ENCODE measurements around the gene KCNIP1.

The KCNIP1 gene

GRCh38 chr5:170711300-170711699, 207.5 kb downstream of the KCNIP1 start:
- DNase-seq: no peak
- TF ChIP-seq POLR2A (IDR thresholded peaks at IDR 0.05; ENCODE audit: low read length) (no peak), GATA1 (IDR thresholded peaks at IDR 0.05; ENCODE audit: low read depth, low read length) (no peak)

- no peak for DNase-seq
- TF ChIP-seq GATA1 (IDR thresholded peaks at IDR 0.05; ENCODE audit: low read depth, low read length) (no peak), POLR2A (IDR thresholded peaks at IDR 0.05; ENCODE audit: low read length) (no peak)
Observed at GRCh38 chr5:170715141-170715540, 211.3 kb downstream of the KCNIP1 start.

DNA sequence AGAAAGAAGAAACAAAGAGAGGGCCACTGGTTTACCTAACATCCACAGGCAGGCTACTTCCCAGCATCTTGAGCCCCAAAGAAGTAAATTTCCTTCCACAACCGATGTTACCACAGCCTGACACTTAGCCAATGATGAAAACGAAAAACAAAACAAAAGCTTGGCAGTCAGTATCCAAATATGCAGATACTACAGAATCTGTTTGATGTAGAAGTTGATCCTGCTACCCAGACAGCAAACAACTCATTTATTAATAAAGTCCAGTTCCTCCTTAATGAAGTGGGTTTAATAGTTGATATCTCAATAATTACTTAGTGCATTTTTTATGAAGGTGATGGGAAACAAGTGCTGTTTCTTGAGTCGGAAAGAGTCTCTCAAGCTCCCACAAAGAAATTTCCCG, 212.6 kb downstream of the KCNIP1 start:
- no peak for DNase-seq
- TF ChIP-seq POLR2A (IDR thresholded peaks at IDR 0.05; ENCODE audit: low read length) (no peak), GATA1 (IDR thresholded peaks at IDR 0.05; ENCODE audit: low read depth, low read length) (no peak)

DNA sequence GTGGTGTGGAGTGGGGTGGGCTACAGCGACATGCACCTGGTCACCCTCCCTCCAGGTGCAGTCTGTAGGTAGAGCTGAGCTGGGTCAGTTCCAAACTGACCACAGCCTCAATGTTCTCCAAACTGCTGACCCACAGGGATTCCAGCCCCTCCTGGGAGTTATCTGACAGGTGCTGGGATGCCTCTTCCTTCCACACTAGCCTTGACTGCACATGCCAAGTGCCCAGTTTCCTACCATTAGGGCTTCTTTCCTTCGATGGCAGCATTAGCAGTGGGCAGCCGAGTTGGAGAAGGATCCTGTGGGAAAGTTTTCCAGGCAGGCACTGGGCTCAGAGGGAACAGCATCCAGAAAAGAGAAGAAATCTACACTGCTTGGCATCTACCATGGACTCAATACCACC, 215.7 kb downstream of the KCNIP1 start:
- TF ChIP-seq POLR2A (IDR thresholded peaks at IDR 0.05; ENCODE audit: low read length) (no peak), GATA1 (IDR thresholded peaks at IDR 0.05; ENCODE audit: low read depth, low read length) (no peak)
- DNase-seq: no peak

GRCh38 chr5:170720179-170720578, 216.4 kb downstream of the KCNIP1 start:
- TF ChIP-seq GATA1 (IDR thresholded peaks at IDR 0.05; ENCODE audit: low read depth, low read length): no peak
- TF ChIP-seq POLR2A (IDR thresholded peaks at IDR 0.05; ENCODE audit: low read length): no peak
- DNase-seq: no peak

GRCh38 chr5:170720984-170721383, 217.2 kb downstream of the KCNIP1 start:
- no peak for DNase-seq
- TF ChIP-seq POLR2A (IDR thresholded peaks at IDR 0.05; ENCODE audit: low read length): no peak
- no peak for TF ChIP-seq GATA1 (IDR thresholded peaks at IDR 0.05; ENCODE audit: low read depth, low read length)

GRCh38 chr5:170721681-170722080, 217.9 kb downstream of the KCNIP1 start:
- TF ChIP-seq GATA1 (IDR thresholded peaks at IDR 0.05; ENCODE audit: low read depth, low read length): no peak
- no peak for TF ChIP-seq POLR2A (IDR thresholded peaks at IDR 0.05; ENCODE audit: low read length)
- no peak for DNase-seq

DNA sequence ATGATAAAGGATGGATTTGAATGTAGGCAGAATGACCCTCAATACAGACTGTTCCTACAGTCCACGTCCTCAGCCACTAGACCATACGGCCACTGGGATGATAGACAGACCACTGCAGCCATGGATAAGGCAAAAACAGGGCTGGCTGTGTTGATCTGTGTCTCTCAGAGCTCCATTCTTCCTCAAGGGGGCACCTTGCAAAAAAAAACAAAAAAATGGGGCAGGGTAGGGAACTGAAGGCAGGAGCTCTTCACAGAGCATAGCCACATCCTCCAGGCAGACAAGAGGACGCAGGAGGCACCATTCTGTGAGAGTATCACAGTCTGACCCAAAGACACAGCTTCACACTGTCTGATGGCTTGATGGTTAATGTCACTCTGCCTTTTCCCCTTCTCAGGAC, 218.5 kb downstream of the KCNIP1 start:
- no peak for DNase-seq
- TF ChIP-seq POLR2A (IDR thresholded peaks at IDR 0.05; ENCODE audit: low read length) (no peak), GATA1 (IDR thresholded peaks at IDR 0.05; ENCODE audit: low read depth, low read length) (no peak)

DNA sequence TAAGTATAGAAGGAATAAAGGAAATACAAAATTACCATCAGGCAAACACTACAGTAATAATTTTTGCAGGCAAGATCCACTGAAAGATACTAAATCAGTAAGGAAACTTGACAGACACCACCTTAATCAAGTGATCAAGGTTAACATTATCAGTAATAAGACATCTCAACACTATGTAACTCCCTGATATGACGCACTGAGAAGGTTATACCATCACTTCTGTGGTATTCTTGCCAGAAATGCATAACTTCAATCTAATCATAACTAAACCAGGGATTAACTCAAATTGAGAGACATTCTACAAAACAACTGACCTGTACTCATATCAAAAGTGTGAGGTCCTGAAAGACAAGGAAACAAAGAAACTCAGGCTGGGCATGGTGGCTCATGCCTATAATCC, 227.2 kb downstream of the KCNIP1 start:
- DNase-seq: no peak
- TF ChIP-seq POLR2A (IDR thresholded peaks at IDR 0.05; ENCODE audit: low read length): no peak
- TF ChIP-seq GATA1 (IDR thresholded peaks at IDR 0.05; ENCODE audit: low read depth, low read length): no peak

DNA sequence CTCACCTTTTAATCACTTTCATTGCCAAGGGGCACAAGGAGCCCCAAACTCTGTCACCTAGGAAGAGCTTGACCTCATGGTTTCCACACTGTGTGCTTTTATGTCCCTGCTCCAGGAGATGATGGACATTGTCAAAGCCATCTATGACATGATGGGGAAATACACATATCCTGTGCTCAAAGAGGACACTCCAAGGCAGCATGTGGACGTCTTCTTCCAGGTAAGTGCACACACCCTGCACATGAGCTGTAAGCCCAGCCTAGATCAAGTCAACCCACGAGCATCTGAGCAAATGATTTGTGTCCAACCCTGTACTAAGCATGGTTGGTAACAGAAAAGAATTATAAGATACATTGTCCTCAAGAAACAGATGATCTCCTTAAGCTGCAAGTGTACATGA, 228.9 kb downstream of the KCNIP1 start:
- no peak for DNase-seq
- TF ChIP-seq GATA1 (IDR thresholded peaks at IDR 0.05; ENCODE audit: low read depth, low read length) (no peak), POLR2A (IDR thresholded peaks at IDR 0.05; ENCODE audit: low read length) (no peak)

GRCh38 chr5:170736966-170737365, 233.1 kb downstream of the KCNIP1 start:
- TF ChIP-seq POLR2A (IDR thresholded peaks at IDR 0.05; ENCODE audit: low read length) (no peak), GATA1 (IDR thresholded peaks at IDR 0.05; ENCODE audit: low read depth, low read length) (no peak)
- no peak for DNase-seq

GRCh38 chr5:170737591-170737990, 233.8 kb downstream of the KCNIP1 start:
- DNase-seq: no peak
- TF ChIP-seq GATA1 (IDR thresholded peaks at IDR 0.05; ENCODE audit: low read depth, low read length): no peak
- TF ChIP-seq POLR2A (IDR thresholded peaks at IDR 0.05; ENCODE audit: low read length): no peak

DNA sequence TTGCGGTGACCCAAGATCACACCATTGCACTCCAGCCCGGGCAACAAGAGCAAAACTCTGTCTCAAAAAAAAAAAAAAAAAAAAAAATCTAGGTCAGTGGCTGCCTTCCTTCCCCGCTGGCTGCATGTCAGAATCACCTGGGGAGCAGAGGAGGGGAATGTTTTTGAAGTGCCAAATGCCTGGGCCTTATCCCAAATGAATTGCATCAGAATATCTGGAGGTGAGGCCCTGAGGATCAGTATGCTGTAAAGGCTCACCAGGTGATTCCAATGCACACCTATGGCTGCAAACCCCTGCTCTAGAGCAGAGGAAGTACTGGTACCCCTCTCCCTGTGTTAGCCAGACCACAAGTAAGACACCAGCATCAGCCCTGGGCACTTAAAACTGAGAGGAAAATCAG, 235.0 kb downstream of the KCNIP1 start:
- no peak for TF ChIP-seq GATA1 (IDR thresholded peaks at IDR 0.05; ENCODE audit: low read depth, low read length)
- no peak for TF ChIP-seq POLR2A (IDR thresholded peaks at IDR 0.05; ENCODE audit: low read length)
- DNase-seq: no peak

DNA sequence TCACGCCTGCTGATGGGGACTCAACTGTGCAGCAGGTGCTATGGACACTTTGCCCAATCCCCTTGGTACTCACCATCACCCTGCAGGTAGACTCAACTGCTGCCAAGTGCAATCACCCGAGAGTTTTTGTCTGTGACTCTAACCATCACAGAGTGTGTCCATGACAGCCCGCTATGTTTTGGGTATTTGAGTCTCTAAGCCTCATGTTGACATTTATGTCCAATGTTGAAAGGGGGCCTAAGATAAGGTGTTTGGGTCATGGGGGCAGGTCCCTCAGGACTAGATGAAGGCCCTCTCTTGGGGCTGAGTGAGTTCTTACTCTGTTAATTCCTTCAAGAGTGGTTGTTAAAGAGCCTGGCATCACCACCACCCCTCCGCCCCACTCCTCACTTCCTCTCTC, 235.6 kb downstream of the KCNIP1 start:
- TF ChIP-seq POLR2A (IDR thresholded peaks at IDR 0.05; ENCODE audit: low read length) (no peak), GATA1 (IDR thresholded peaks at IDR 0.05; ENCODE audit: low read depth, low read length) (no peak)
- no peak for DNase-seq

GRCh38 chr5:170740551-170741205, 236.9 kb downstream of the KCNIP1 start:
- TF ChIP-seq GATA1 (IDR thresholded peaks at IDR 0.05; ENCODE audit: low read depth, low read length) (no peak), POLR2A (IDR thresholded peaks at IDR 0.05; ENCODE audit: low read length) (no peak)
- DNase-seq: no peak

GRCh38 chr5:170741801-170742200, 238.0 kb downstream of the KCNIP1 start:
- no peak for TF ChIP-seq POLR2A (IDR thresholded peaks at IDR 0.05; ENCODE audit: low read length)
- no peak for TF ChIP-seq GATA1 (IDR thresholded peaks at IDR 0.05; ENCODE audit: low read depth, low read length)
- DNase-seq: no peak

All from erythroblast (primary cell).